Measurements from ENCODE around the gene RARA. TPM values are rescaled to one million over a fixed set of nuclear protein-coding genes. Genes with fewer than 3 reads are reported as not detected.

Gene RARA
- total RNA-seq, 1 experiment from 2014 or later, result 25.4 TPM

GRCh38 chr17:40337351-40337750 is 28.4 kb downstream of the RARA start:
- TF ChIP-seq CTCF (conservative IDR thresholded peaks at IDR 0.05; ENCODE audit: low read depth, low read length) (no peak), EZH2 (IDR thresholded peaks at IDR 0.05; ENCODE audit: borderline replicate concordance, low read depth, low read length, poor library complexity, severe bottlenecking) (no peak)
- Histone ChIP-seq H3K9me3 (ENCODE audit: low read depth, low read length, poor library complexity, severe bottlenecking) (no peaks in the 10 kb centered on the region), H3K4me1 (ENCODE audit: insufficient read depth, low read length, poor library complexity, severe bottlenecking) (no peaks in the 10 kb centered on the region), H3K36me3 (ENCODE audit: insufficient read depth, low read length, poor library complexity, severe bottlenecking) (no peaks in the 10 kb centered on the region), H3K4me3 (ENCODE audit: low read depth, low read length, poor library complexity, severe bottlenecking) (no peak overlapping the region), H3K27me3 (replicated peaks; ENCODE audit: insufficient read depth, low read depth, low read length, poor library complexity) (no peaks in the 10 kb centered on the region), H3K27ac (ENCODE audit: low read depth, low read length, poor library complexity, severe bottlenecking) (no peak overlapping the region)
- intact Hi-C loops (cut with micrococcal nuclease; ENCODE audit: unreplicated experiment), result no loop called here
- no TSS peak for BruUV-seq (replicated peaks)
- ChIA-PET CTCF (no interaction called here), POLR2A (ENCODE audit: low non-redundant PET) (no interaction called here)
- no peak for DNase-seq (ENCODE audit: low spot score)

GRCh38 chr17:40338058-40338457 is 29.1 kb downstream of the RARA start:
- no peak overlapping the region for H3K4me3 ChIP-seq (ENCODE audit: low read depth, low read length, poor library complexity, severe bottlenecking)
- ChIA-PET CTCF (no interaction called here), POLR2A (ENCODE audit: low non-redundant PET) (no interaction called here)
- no peaks in the 10 kb centered on the region for H3K27me3 ChIP-seq (replicated peaks; ENCODE audit: insufficient read depth, low read depth, low read length, poor library complexity)
- BruUV-seq (replicated peaks), result no TSS peak
- no peak for DNase-seq (ENCODE audit: low spot score)
- H3K36me3 ChIP-seq (ENCODE audit: insufficient read depth, low read length, poor library complexity, severe bottlenecking), result no peaks in the 10 kb centered on the region
- no peak for TF ChIP-seq CTCF (conservative IDR thresholded peaks at IDR 0.05; ENCODE audit: low read depth, low read length)
- TF ChIP-seq EZH2 (IDR thresholded peaks at IDR 0.05; ENCODE audit: borderline replicate concordance, low read depth, low read length, poor library complexity, severe bottlenecking), result no peak
- H3K4me1 ChIP-seq (ENCODE audit: insufficient read depth, low read length, poor library complexity, severe bottlenecking), result no peaks in the 10 kb centered on the region
- intact Hi-C loops (cut with micrococcal nuclease; ENCODE audit: unreplicated experiment), result no loop called here
- no peaks in the 10 kb centered on the region for H3K9me3 ChIP-seq (ENCODE audit: low read depth, low read length, poor library complexity, severe bottlenecking)
- no peak overlapping the region for H3K27ac ChIP-seq (ENCODE audit: low read depth, low read length, poor library complexity, severe bottlenecking)

- H3K36me3 ChIP-seq (ENCODE audit: insufficient read depth, low read length, poor library complexity, severe bottlenecking), result no peaks in the 10 kb centered on the region
- POLR2A ChIA-PET (ENCODE audit: low non-redundant PET), result no interaction called here
- TF ChIP-seq CTCF (conservative IDR thresholded peaks at IDR 0.05; ENCODE audit: low read depth, low read length) (no peak), EZH2 (IDR thresholded peaks at IDR 0.05; ENCODE audit: borderline replicate concordance, low read depth, low read length, poor library complexity, severe bottlenecking) (no peak)
- H3K27me3 ChIP-seq (replicated peaks; ENCODE audit: insufficient read depth, low read depth, low read length, poor library complexity), result no peaks in the 10 kb centered on the region
- BruUV-seq (replicated peaks), result no TSS peak
- H3K27ac ChIP-seq (ENCODE audit: low read depth, low read length, poor library complexity, severe bottlenecking), result no peak overlapping the region
- peaks cover 7% of the 10 kb centered on the region for H3K4me1 ChIP-seq (ENCODE audit: insufficient read depth, low read length, poor library complexity, severe bottlenecking)
- no peaks in the 10 kb centered on the region for H3K9me3 ChIP-seq (ENCODE audit: low read depth, low read length, poor library complexity, severe bottlenecking)
- no peak for DNase-seq (ENCODE audit: low spot score)
- intact Hi-C loops (cut with micrococcal nuclease; ENCODE audit: unreplicated experiment), result no loop called here
- CTCF ChIA-PET, result no interaction called here
- H3K4me3 ChIP-seq (ENCODE audit: low read depth, low read length, poor library complexity, severe bottlenecking), result no peak overlapping the region
These were observed 30.1 kb downstream of the RARA start for GRCh38 chr17:40338941-40339649.

All from A673 (cell line).